COLO829 (cell line): ENCODE results near the gene PCYOX1L.

Source experiments
- DNase-seq: peaks from one replicate; pipeline ENCODE4 v3.0.0; 2012; ENCODE audit warnings: low spot score

PCYOX1L gene

GRCh38 chr5:149408252-149409099 lies 50.6 kb downstream of the PCYOX1L start:
- DNase-seq, result no peak

GRCh38 chr5:149409268-149409948 lies 51.6 kb downstream of the PCYOX1L start:
- DNase-seq, result no peak

- no peak for DNase-seq
These were observed 52.2 kb downstream of the PCYOX1L start for GRCh38 chr5:149410071-149410470.

DNA sequence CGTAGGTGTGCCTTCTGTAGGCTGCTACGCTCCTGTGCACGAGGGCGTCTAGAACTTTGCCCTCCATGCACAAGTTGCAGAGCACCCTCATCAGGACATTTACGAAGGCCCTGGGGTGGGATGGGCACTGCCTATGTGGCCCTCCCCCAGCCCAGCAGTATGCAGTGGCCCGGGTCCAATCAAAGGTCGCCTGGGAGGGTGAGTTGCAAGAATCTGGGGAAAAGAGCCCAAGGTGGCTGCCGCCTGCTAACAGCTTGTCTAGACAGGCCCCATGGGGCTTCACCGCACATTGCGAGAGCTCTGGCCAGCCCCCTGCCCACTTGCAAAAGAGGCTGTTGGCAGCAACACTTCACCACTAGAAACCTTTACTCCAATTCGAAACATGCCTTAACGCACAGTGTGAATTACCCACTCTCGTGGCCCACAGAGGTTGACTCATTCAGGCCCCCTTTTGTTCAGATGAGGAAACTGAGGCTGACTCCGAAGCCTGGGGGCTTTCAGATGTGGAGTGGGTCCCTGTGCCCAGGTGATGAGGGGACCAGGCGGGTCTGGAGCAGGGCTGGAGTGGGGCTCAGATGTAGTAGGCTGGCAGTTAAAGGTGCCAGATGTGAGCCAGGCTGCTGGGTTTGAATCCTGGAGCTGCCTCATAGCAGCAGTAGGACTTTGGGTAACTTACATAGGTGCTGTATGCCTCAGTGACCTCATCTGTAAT lies 53.0 kb downstream of the PCYOX1L start:
- DNase-seq, result no peak

GRCh38 chr5:149411738-149412519 lies 54.1 kb downstream of the PCYOX1L start:
- no peak for DNase-seq

DNA sequence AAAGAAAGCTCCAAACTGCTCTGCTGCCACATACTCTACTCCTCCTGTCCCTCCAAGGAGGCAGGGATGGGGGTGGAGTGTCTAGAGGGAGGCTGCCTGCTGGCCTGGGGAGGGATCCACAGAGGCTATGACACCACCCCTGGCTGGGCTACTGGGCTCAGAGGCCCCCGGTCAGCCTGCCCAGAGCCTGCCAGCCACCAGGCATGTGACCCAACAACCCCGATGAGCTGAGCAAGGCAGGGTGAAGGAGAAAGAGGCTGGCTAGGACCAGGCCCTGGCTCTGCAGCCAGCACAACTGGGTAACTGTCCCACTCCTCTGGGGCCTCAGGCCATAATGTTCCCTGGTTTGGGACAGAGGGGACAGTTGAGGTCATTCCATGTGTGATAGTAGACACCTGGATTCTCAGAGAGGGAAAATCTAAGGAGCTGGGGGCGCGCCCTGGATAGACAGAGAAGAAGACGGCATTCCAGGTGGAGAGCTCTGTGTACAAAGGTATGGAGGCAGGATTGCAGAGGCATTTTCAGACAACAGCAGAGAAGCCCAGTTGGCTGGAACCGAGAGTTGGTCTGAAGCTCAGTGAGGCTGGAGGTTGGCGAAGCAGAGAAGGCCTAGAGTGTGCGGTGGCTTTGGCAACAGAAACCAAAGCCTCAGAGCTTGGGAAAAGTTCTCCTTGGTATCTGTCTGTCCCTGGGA lies 55.1 kb downstream of the PCYOX1L start:
- no peak for DNase-seq

GRCh38 chr5:149413477-149414210 lies 55.8 kb downstream of the PCYOX1L start:
- no peak for DNase-seq

DNA sequence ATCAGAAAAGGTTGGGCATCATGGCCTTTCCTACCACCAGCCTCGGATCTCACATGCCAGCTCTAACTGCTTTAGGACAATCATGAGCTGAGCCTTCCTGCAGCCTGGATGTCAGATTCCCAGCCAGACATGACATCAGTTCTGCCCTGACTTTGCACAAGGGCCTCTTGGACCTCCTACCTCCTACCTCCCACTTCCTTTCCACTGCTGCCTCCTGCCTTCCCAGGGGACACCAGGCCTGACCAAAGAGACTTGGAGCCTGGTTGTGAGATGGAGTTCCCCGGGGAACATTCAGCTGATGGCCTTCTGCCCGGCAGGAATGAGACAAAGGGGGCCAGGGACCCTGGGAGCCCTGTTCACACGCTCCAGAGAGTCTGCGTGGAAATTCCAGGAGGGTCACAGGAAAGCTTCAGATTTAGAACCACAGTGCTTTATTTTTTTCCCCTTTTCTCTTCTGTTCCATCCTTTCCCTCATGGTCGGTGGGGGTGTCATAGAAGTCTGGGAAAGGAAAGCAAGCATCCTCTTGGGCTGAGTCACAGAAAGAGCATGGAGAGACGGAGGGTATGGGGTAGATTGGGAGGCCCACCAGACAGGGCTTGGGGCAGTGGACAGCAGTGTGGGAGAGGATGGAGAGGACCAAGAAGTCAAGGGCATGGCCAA lies 56.7 kb downstream of the PCYOX1L start:
- DNase-seq, result no peak

- DNase-seq, result no peak
These were observed 57.5 kb downstream of the PCYOX1L start for GRCh38 chr5:149415066-149415967.

DNA sequence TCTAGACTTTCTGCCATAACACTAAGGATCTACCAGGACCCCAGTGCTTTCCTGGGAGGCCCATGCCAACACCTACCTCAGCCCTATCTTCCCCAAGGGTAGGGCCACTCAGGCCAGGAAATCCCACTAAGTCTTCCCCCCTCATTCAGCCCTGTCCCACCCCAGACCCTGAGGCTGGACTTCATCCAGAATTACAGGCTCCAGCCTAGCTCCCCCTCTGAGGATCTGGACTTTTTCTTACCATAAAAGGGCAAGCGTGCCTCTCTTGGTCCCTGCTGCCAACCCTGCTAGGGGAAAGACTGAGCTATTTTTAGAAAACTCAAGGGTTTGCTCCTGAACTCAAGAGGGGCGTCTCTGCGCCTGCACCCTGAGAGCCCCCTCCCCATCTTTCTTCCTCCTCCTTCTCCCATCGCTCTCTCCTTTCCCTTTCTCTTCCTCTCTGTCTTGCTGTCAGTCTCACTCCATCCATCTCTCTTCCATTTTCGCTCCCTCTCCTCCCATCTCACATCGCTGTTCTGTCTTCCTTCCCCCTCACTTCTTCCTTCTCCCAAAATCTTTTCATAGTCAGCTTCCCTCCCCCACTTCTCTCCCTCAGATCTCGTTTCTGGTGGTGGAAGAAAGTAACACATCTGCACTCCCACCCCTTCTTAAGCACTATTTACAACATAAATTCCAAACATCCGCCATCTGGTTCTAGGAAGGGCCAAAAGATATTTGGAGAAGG lies 59.3 kb downstream of the PCYOX1L start:
- DNase-seq, result no peak

DNA sequence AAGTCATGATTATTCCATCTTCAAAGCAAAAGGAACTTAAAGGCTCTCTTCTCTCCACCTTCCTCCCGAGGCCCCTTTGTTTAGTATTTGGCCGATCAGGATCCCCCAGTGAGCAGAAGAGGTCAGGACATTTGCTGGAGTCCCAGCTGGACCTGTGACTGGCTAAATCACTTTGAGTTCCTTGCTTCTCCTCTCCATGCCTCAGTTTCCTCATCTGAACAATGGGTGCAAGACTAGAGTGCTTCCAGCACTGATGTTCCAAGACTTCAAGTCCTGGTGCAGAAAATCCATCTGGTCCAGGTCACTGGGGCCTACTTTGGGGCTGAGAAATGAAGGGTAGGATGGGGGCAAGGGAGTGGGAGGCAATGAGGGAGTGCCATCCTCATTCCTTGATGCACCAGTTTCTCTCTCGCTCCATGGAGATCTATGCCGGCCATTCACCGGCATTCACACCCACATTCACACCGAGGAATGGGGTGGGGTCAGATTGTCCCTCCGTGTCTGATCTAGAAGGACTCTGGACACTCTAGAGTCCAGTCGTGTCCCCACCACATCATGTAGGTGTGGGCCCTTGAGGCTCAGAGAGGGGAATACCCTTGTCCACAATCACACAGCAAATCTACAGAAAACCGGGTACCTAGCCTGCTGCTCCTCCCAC lies 60.0 kb downstream of the PCYOX1L start:
- DNase-seq, result no peak

DNA sequence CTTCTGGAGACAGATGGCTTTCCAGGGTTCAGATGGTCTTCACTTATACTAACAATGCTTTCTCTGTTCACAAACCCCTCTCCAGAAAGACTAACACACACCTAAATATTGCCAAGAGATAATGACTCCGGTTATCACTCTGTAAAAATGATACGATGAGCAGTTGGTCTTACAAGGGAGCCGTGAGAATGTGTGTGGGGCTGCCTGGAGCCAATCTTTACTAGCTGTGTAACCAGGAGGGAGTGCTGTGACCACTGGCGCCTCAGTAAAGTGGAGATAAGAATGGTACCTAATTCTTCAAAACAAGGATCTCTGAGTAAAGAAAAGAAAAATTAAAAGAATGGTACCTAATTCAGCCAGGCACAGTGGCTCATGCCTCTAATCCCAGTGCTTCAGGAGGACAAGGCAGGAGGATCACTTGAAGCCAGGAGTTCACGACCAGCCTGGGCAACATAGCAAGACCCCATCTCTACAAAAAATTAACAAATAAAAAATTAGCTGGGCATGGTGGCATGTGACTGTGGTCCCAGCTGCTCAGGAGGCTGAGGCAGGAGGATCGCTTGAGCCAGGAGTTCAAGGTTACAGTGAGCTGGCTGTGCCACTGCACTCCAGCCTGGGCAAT lies 61.2 kb downstream of the PCYOX1L start:
- no peak for DNase-seq
